Psoas muscle (tissue), 8 donors: Measurements from ENCODE around the gene THOC6. TPM values are rescaled to one million over a fixed set of nuclear protein-coding genes. Genes with fewer than 3 reads are reported as not detected.
"Not testable (repeated sequence)": the region's sequence is repeated elsewhere in the genome, so short reads cannot be mapped to it uniquely, and the experiment has no call there.

Experiments used
- ATAC-seq, 4 donors: fragments of 200-7000 bp; cut with Tn5 transposase; one replicate each; pipeline ENCODE4 v1.9.1; 2020; ENCODE audit warnings: moderate library complexity in 3 of 4, mild to moderate bottlenecking in 2 of 4
- DNase-seq, 2 donors: peaks; one replicate each; pipeline ENCODE4 v3.0.0-alpha.2; 2020
- H3K27ac ChIP-seq: fragments of 200-600 bp; one replicate; pipeline ENCODE4 v1.8.0; 2022
- H3K27me3 ChIP-seq, 3 donors: fragments of 200-600 bp in 1 of 3; one replicate each; pipeline versions ENCODE4 v1.6.1 to v1.8.0; 2013 to 2022; ENCODE audit warnings: low read length in 2 of 3, mild to moderate bottlenecking in 2 of 3, moderate library complexity in 1 of 3; ENCODE audit not compliant: insufficient read depth in 3 of 3
- H3K36me3 ChIP-seq, 2 donors: fragments of 200-600 bp in 1 of 2; one replicate each; pipeline versions ENCODE4 v1.6.1 to v1.8.0; 2013 to 2022; ENCODE audit warnings: low read depth in 1 of 2, mild to moderate bottlenecking in 1 of 2, moderate library complexity in 1 of 2; ENCODE audit not compliant: insufficient read depth in 1 of 2
- H3K4me1 ChIP-seq: fragments of 200-600 bp; one replicate; pipeline ENCODE4 v1.8.0; 2022
- H3K4me3 ChIP-seq: fragments of 200-600 bp; one replicate; pipeline ENCODE4 v1.8.0; 2022; ENCODE audit warnings: mild to moderate bottlenecking
- H3K9me3 ChIP-seq: fragments of 200-600 bp; one replicate; pipeline ENCODE4 v1.8.0; 2022
- WGBS, 3 donors: extraction: QIAGEN DNeasy Blood & Tissue Kit; methylation state at CpG; one replicate each; pipeline versions ENCODE4 v1.1.6 to v1.1.7; 2013; 5-methylcytosine and 5-hydroxymethylcytosine counted together
- intact Hi-C, 2 donors: fragments of 100-400 bp; cut with DNase I; formaldehyde crosslinking; loops; one replicate each; pipeline versions ENCODE4 v1.11.0 to v1.14.2; 2022
- polyA plus RNA-seq, 3 donors: library from polyadenylated mRNA; stranded (reverse); fragments of 200-250 nt; gene quantifications; one replicate each; pipeline ENCODE4 v1.2.3, GENCODE V29; 2013
- total RNA-seq, 4 donors: library from RNA; stranded (reverse); fragmentation: NEBNext Ultra II Directional in 2 of 4; extraction: Animal tissue kit (Norgen Biotek cat#: 25700) in 2 of 4; gene quantifications; one replicate each; pipeline versions ENCODE4 v1.2.1 to v1.2.4, GENCODE V29; 2021 to 2023
- TF ChIP-seq, protein P1 (sequence below): fragments of 200-600 bp; IDR thresholded peaks from one replicate; pipeline ENCODE4 v1.8.0; 2022; ENCODE audit warnings: antibody characterized with exemption
- donor health status: healthy with polysubstance abuse.
- donor health status: DM: no; HTN: no; CAD: no; lungs with moderate emphysema.
- donor health status: Bipolar disorder and iron deficiency.
- donor health status: healthy.
- donor health status: DM: yes; HTN: yes; CAD: no.
- donor health status: DM: no; HTN: no; CAD: no.
- donor health status: DM: no; HTN: no; CAD: no.
- donor health status: DM: yes; HTN: yes; CAD: no.

Gene THOC6
- total and polyA plus RNA-seq, 7 donors = 17.0 to 72.2 (median 26.9) TPM

GRCh38 chr16:3051009-3051408, 27.2 kb downstream of the THOC6 start:
- no peak overlapping the region for H3K27ac ChIP-seq
- intact Hi-C loops = no loop called here
- H3K36me3 ChIP-seq = no peaks in the 10 kb centered on the region
- ATAC-seq (no peak), DNase-seq (no peak)
- no peak overlapping the region for H3K4me3 ChIP-seq
- WGBS, 3 donors = 34 to 47% (median 42%) methylated on average over 4 of the region's 4 CpGs
- peaks cover 0 to 35% (median 14%) of the 10 kb centered on the region in 3 donors for H3K27me3 ChIP-seq
- H3K4me1 ChIP-seq = peaks cover 3% of the 10 kb centered on the region
- H3K9me3 ChIP-seq = no peaks in the 10 kb centered on the region
- TF ChIP-seq, protein P1, sequence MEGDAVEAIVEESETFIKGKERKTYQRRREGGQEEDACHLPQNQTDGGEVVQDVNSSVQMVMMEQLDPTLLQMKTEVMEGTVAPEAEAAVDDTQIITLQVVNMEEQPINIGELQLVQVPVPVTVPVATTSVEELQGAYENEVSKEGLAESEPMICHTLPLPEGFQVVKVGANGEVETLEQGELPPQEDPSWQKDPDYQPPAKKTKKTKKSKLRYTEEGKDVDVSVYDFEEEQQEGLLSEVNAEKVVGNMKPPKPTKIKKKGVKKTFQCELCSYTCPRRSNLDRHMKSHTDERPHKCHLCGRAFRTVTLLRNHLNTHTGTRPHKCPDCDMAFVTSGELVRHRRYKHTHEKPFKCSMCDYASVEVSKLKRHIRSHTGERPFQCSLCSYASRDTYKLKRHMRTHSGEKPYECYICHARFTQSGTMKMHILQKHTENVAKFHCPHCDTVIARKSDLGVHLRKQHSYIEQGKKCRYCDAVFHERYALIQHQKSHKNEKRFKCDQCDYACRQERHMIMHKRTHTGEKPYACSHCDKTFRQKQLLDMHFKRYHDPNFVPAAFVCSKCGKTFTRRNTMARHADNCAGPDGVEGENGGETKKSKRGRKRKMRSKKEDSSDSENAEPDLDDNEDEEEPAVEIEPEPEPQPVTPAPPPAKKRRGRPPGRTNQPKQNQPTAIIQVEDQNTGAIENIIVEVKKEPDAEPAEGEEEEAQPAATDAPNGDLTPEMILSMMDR = no peak

- intact Hi-C loops = no loop called here
- 51 to 83% (median 67%) methylated on average over 9 of the region's 9 CpGs for WGBS, 3 donors
- Histone ChIP-seq H3K27me3 (peaks cover 0 to 30% (median 11%) of the 10 kb centered on the region in 3 donors), H3K4me1 (no peaks in the 10 kb centered on the region), H3K4me3 (no peak overlapping the region), H3K36me3 (no peaks in the 10 kb centered on the region), H3K27ac (no peak overlapping the region), H3K9me3 (no peaks in the 10 kb centered on the region)
- DNase-seq (no peak), ATAC-seq (no peak)
- TF ChIP-seq, protein P1 = no peak
These were observed 27.7 kb downstream of the THOC6 start for GRCh38 chr16:3051494-3051893.

- H3K4me3 ChIP-seq, H3K4me1 ChIP-seq, H3K36me3 ChIP-seq, H3K9me3 ChIP-seq, intact Hi-C loops, DNase-seq, H3K27ac ChIP-seq: not testable (repeated sequence)
- peaks cover 0 to 18% (median 0%) of the 10 kb centered on the region in 3 donors for H3K27me3 ChIP-seq
- ATAC-seq = peak in 2 of 4 donors; percentile 14 to 33
- WGBS, 3 donors = 78 to 84% (median 78%) methylated on average over 9 to 11 of the region's 12 CpGs
These were observed 28.9 kb downstream of the THOC6 start for GRCh38 chr16:3052571-3053329.

GRCh38 chr16:3053330-3053710, 29.5 kb downstream of the THOC6 start:
- peaks cover 0 to 13% (median 0%) of the 10 kb centered on the region in 3 donors for H3K27me3 ChIP-seq
- H3K4me1 ChIP-seq, H3K36me3 ChIP-seq, DNase-seq, H3K9me3 ChIP-seq, H3K27ac ChIP-seq, H3K4me3 ChIP-seq, intact Hi-C loops, ATAC-seq: not testable (repeated sequence)
- WGBS, 3 donors = 86 to 92% (median 88%) methylated on average over 8 to 13 of the region's 13 CpGs

DNA sequence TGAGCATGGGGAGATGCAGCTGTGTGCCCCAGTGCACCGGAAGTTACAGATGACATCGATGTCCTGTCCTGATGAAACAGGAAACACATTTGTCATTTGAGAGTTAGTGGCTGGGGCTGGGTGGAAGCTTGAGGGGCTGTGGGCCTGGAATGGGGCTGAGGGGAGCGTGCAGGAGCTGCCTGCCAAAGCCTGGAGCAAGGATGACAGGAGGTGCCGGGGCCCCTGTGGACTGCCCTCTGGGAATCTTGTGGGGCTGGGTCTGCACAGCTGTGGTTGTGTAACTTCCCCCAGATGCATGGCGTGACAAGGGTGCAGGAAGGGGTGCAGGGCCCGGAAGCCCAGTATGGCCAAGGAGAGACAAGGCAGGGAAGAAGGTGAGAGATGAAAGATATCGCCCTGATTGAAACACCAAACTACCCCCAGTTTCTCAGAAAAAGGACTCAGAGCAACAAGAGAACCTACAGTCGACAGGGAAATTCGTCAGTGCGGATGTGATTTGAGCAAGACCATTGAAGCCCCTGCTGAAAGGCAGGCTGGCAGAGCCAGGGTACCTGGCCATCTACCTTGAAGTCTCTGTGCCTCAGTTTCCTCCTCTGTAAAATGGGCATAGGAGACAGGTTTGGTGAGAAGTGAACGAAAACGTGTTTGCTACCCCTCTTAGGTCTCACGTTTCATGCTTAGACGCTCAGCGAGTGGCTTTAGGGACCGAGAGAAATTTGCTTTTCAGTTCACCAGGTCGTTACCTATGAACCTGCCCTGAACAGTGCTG, 31.3 kb downstream of the THOC6 start:
- 78 to 81% (median 79%) methylated on average over 17 of the region's 17 CpGs for WGBS, 3 donors
- no peaks in the 10 kb centered on the region for H3K27me3 ChIP-seq
- no peak overlapping the region for H3K4me3 ChIP-seq
- intact Hi-C loops = loop anchor here (5.0 kb wide), 2 partner anchors 72 to 112 kb away; no protein-coding TSS in a partner anchor
- H3K36me3 ChIP-seq = no peaks in the 10 kb centered on the region
- ATAC-seq (no peak), DNase-seq (peak in 1 of 2 donors; percentile 7)
- peaks cover 14% of the 10 kb centered on the region for H3K4me1 ChIP-seq
- H3K27ac ChIP-seq = no peak overlapping the region
- TF ChIP-seq, protein P1 = no peak
- H3K9me3 ChIP-seq = no peaks in the 10 kb centered on the region

DNA sequence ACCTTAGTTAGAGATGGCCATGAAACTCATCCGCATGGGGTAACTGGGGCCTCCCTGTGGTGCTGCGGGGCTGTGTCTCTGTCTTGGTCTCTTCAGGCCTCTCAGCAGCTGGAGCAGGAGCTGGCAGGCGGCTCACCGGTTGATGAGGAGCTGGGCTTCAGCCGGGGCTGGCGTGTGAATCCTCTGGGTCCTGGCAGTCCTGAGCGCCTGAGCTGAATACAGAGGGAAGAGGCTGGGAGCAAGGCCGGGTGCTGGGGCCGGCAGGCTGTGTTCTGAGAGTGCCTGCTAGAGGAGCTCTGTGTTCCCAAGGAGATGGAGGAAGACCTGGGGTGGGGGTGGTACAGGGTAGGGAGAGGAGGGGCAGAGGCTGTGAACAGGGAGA, 31.9 kb downstream of the THOC6 start:
- H3K4me3 ChIP-seq = not testable (repeated sequence)

More for the DNA sequence above, 31.9 kb downstream of the THOC6 start:
- H3K27me3 ChIP-seq, H3K27ac ChIP-seq, DNase-seq, ATAC-seq, H3K36me3 ChIP-seq, H3K9me3 ChIP-seq: not testable (repeated sequence)
- intact Hi-C loops = loop anchor here (5.0 kb wide), 2 partner anchors 72 to 112 kb away; no protein-coding TSS in a partner anchor
- 44 to 59% (median 46%) methylated on average over 9 of the region's 9 CpGs for WGBS, 3 donors
- peaks cover 20% of the 10 kb centered on the region for H3K4me1 ChIP-seq
